Measurements from ENCODE around the gene JSRP1.

DNA sequence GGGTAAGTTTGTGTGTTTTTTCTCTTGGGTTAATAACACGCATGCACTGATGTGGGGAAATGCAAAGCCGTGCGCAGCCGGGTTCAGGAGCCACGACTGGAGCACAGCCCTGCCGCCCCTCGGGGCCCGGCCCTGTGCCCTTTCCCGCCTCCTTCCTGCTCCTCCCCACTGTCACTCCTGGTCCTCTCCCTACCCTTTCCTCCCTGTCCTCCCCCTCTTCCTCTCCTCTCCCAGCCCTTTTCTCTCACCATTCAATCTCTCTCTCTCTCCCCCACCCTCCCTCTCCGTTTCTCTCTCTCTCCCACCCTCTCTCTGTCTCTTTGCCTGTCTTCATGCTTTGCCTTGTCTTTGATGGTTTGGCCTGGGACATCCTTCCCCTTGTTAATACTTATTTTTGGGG lies 47.2 kb downstream of the JSRP1 start:
- TF ChIP-seq, protein P1, sequence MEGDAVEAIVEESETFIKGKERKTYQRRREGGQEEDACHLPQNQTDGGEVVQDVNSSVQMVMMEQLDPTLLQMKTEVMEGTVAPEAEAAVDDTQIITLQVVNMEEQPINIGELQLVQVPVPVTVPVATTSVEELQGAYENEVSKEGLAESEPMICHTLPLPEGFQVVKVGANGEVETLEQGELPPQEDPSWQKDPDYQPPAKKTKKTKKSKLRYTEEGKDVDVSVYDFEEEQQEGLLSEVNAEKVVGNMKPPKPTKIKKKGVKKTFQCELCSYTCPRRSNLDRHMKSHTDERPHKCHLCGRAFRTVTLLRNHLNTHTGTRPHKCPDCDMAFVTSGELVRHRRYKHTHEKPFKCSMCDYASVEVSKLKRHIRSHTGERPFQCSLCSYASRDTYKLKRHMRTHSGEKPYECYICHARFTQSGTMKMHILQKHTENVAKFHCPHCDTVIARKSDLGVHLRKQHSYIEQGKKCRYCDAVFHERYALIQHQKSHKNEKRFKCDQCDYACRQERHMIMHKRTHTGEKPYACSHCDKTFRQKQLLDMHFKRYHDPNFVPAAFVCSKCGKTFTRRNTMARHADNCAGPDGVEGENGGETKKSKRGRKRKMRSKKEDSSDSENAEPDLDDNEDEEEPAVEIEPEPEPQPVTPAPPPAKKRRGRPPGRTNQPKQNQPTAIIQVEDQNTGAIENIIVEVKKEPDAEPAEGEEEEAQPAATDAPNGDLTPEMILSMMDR (conservative IDR thresholded peaks at IDR 0.05; ENCODE audit: low read length): no peak
- no peak for TF ChIP-seq EZH2phosphoT487 (IDR thresholded peaks at IDR 0.05; ENCODE audit: borderline replicate concordance, low read depth, low read length)
